GM18507 (cell line): ENCODE measurements around the gene JUN.

Experiments used
- DNase-seq: peaks from one replicate; pipeline ENCODE4 v3.0.0; 2011; ENCODE audit warnings: low read depth; ENCODE audit not compliant: insufficient read length; ENCODE audit errors: extremely low spot score
- FAIRE-seq: peaks from 2 replicates; lab custom pipeline; 2011; peaks lifted over from hg19 to GRCh38; lab: Jason Lieb, UNC

Gene JUN

DNA sequence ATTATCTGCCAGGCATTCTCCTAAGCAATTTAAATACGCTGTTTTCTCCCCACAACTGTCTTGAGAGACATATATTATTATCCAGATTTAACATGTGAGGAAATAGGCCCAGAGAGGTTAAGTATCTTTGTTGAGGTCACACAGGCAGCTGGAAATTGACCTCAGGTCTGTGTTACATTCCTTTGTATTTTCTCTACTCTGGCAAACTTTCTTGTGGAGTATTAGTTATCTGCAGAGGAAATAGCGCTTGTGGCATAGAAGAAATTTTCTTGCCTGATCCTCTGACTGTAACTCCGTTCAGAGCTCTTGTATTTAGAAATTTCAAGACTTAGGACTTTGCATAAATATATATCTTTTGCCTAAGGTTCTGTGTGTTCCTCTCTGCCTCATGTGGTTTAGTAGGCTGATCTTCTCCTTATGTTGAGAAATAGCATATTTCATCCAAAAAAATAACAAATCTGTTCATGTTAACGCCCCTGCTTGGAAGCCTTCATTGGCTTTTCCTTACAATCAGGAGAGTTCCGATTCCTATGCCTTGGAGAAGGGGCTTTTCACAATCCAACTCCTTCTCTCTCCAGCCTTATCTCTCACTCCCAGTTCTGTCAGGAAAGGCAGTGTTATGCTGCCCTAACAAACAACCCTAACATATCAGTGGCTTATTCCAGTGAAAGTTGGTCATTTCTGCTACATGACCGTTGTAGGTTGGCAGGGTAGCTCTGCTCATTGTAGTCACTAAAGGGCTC, 2.5 kb upstream of the JUN start:
- no peak for DNase-seq
- no peak for FAIRE-seq

- FAIRE-seq (peak; percentile 26), DNase-seq (no peak)
Observed at GRCh38 chr1:58785442-58786058, 1.7 kb upstream of the JUN start.

GRCh38 chr1:58784758-58785441, 1.1 kb upstream of the JUN start:
- no peak for DNase-seq

GRCh38 chr1:58783090-58783992, 506 bp downstream of the JUN start:
- FAIRE-seq, result no peak
- DNase-seq, result no peak

More at GRCh38 chr1:58784758-58785441, 1.1 kb upstream of the JUN start:
- peak; percentile 59 for FAIRE-seq

- DNase-seq (no peak), FAIRE-seq (no peak)
Observed at GRCh38 chr1:58782178-58783089, 1.4 kb downstream of the JUN start.

DNA sequence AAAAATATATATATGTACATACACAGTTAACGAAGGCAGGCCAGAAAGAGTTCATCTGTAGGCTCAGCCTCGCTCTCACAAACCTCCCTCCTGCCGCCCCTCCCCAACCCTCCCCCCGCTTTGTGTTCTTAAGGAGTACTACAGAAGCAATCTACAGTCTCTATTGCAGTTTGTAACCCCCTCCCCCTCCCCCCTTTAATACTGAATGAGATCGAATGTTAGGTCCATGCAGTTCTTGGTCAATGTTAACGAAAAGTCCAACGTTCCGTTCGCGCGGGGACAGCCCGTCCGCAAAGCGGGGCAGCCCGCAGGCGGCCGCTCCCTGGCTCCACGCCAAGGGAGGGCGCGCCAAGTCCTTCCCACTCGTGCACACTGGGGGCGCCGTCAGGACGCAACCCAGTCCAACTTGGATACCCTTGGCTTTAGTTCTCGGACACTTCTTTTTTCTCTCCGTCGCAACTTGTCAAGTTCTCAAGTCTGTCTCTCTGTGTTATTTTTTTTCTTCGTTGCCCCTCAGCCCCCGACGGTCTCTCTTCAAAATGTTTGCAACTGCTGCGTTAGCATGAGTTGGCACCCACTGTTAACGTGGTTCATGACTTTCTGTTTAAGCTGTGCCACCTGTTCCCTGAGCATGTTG, 2.2 kb downstream of the JUN start:
- no peak for DNase-seq
- peak; percentile 12 for FAIRE-seq

GRCh38 chr1:58780836-58781452, 2.9 kb downstream of the JUN start:
- DNase-seq, result no peak
- FAIRE-seq, result no peak

- DNase-seq, result no peak
- FAIRE-seq, result no peak
Observed at GRCh38 chr1:58780411-58780810, 3.4 kb downstream of the JUN start.

GRCh38 chr1:58779801-58780382, 4.0 kb downstream of the JUN start:
- no peak for FAIRE-seq
- DNase-seq, result no peak

DNA sequence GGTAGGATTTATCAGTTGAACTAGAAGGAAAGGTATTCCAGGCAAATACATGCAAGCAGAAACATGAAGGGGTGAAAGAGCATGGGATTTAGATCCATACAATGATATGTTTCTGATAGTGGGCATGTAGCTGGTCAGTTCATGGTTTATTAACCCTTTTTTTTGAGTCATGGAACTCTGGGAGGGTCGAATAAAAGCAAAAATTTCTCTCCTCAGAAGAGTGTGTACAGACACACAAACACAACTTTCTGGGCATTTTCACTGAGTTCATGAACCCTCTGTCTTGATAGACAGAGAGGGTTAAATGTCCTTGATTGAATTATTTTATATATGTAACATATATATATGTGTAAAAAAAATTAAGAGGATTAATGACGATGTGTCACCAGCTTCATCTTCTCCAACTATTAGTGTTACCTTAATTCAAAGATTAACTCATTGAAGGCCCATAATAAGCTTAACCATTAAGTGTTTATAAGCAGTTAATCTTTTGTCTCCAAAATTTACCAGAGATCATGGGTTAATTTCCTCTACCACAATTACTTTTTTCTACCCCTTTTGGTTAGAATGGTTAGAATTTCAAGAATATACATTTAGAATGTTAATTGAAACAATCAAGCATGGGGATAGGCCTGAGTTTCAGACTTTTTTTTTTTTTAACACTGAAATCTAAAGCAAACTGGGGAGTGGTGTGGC, 4.6 kb downstream of the JUN start:
- no peak for FAIRE-seq
- DNase-seq, result no peak

DNA sequence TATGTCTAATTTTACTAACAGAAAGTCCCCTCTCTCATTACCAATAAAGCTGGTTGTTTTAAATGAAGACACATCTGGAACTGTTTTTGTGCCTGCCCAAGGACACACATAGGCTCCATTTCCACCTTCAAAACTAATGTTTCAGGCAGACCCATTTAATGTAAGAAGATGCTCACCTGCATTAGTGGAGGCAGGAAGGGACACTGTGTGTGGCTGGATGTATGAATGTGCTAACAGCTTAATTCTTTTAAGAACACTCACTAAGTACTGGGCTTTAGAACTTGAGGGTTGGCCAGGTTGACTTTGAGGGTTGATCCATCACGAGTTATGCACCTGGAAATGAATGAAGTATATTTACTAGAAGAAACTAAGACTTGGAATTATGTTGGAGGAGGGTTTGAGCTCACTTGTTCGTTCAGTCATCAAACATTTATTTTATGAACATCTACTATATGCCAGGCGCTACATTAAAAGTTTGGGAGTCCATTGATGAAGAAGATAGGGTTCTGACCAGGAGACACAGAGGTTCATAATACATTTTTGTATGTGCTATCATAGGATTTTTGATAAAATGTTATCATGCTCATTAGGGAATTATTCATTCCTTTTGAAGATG, 5.4 kb downstream of the JUN start:
- FAIRE-seq, result no peak

GRCh38 chr1:58774027-58774426, 9.8 kb downstream of the JUN start:
- DNase-seq (no peak), FAIRE-seq (no peak)

More for the DNA sequence above, 5.4 kb downstream of the JUN start:
- no peak for DNase-seq

- FAIRE-seq (no peak), DNase-seq (no peak)
Observed at GRCh38 chr1:58773406-58773840, 10.4 kb downstream of the JUN start.

- no peak for DNase-seq
- FAIRE-seq, result no peak
Observed at GRCh38 chr1:58769809-58770320, 14.0 kb downstream of the JUN start.

- peak; percentile 47 for FAIRE-seq
- DNase-seq, result no peak
Observed at GRCh38 chr1:58768971-58769808, 14.7 kb downstream of the JUN start.
